GM21619 (cell line): ENCODE measurements around the gene SHF.

ENCODE experiments used
- ATAC-seq: cut with Tn5 transposase; IDR thresholded peaks from one replicate; pipeline ENCODE4 v1.9.1; 2021; ENCODE audit not compliant: unreplicated experiment

The SHF gene

DNA sequence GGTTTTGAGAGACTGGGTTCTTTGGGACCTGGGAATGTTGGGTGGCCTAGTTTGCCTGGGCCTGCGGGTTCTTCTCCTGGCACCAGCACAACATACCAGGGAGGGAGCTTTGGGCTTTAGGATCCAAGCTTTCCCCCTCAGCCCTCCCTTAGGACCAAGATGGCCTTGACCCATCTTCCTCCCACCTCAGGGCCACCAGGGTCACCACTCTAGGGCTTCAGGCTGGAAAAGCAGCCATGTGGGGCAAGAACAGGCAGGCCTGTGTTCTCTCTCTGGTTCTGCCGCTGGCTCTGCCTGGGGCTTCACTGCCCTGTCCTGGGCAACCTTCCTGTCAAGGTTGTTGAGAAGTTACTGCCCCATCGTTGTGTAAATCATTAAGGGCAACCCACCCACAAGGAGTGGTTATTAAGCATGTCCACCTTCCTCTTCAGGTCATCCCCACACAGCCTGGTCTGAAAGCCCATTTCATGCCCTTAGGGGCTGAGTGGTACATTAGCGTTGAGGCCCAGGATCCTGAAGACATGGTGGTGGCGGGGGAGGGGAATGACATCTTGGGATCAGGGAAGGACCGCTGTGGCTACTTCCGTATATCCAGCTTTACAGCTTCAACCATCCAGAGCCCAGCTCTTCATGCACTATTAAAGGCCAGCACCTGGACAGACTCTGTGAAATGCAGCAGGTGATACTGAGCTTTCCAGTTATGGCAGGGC is 57.3 kb downstream of the SHF start:
- ATAC-seq = no peak

DNA sequence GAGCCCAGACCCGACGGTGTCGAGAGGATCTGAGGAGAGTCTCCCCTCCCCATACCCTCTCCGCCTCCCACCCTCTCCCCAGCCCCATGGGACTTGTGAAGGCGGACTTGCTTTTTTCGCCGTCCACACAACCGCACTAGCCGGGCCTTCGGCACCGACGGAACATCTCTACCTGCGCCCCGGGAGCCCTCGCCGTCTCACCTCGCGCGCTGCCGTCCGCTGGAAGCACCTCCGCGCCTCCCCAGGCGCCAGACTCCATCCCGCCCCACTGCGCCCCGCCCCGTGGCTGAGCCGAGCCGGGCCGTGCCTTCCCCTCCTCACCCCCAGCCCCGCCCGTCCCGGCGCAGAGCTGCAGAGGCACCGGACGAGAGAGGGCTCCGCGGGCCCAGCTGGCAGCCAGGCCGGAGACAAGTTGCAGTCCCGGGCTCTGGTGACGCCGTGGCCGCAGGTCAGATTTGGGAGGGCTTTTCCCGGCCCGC is 58.1 kb downstream of the SHF start, which contains the start of the genes DUOX1 and DUOXA1:
Gene DUOX1, plus strand, starts transcription at position 344 of the 479 bp plus-strand sequence. CDS start 1,973 bp downstream, outside the sequence.
Gene DUOXA1, minus strand, starts transcription at position 229 of the 479 bp plus-strand sequence. CDS start 6,865 bp downstream, outside the sequence.
- ATAC-seq = no peak

DNA sequence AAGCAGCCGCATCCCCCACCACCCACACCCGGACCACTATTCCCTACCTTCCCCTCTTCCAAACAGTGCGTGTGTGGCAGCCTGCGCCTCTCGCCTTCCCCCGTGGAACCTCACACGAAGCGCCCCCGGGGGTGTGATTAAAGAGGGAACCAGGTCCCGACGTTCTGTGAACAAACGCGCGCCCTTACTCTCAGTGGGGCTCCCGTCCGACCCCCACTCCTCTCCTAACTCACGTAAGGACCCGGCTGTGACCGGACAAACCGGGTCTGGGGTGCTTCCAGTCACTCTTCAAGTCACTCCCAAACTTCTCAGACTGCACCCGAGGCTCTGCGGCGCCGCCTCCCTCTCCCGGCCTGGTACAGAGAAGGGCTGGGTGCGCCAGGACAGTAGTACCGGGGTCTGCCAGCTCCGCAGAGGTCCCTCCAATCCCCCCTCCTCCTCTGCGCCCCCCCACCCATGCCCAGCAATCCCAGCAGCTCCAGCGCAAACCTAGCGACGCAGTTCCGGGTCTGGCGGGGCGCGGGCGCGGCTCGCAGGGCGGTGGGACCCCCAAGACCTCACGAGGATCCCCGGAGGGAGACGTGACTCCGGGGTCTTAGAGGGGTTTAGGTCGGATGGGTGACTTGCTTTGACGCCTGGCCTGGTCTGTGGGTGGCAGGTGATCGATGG is 58.7 kb downstream of the SHF start:
- ATAC-seq = no peak

DNA sequence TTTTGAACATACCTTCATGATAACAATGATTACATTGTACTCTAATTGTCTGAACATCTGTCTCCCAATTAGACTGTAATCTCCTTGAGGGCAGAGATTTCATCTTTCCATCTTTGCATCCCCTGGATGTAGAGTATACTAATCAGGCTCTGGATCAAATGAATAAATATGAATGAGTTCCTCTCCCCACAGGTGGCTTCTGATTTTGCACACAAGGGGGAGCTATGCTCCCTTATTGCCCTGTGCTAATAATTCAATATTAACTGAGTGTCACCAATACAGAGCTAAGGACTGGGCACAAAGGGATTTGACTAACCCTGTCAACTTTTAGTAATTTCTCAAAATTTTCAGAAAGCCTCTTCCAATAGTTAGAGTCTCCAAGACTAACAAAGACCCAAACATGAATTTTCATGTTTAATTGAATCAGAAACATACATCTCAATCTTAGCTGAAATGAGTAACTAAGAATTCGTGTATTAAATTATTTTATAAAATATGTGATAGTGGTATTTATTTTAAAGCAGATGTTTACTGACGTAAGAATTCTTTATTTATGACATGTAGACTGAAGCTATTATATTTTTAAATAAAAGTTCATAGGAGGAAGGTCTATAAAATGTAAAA is 61.1 kb downstream of the SHF start:
- ATAC-seq = no peak

DNA sequence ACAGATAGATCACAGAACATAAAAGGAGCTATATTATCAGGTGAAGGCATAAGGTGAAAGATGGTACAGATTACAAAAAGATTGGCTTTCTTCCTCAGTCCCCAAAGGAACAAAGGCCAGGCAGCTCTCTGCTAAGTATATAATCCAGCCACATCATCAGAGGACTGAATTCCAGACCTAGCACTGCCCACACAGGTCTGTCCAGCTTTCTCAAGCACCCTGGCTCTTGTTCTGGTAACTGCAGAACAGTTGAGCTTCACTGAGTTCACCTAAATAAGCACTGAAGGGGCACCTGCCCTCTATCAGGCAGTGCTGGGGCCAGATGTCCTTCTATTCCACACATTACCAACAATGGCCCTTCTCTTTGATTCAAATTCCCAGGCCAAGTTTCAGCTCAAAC is 64.4 kb downstream of the SHF start:
- ATAC-seq = no peak

DNA sequence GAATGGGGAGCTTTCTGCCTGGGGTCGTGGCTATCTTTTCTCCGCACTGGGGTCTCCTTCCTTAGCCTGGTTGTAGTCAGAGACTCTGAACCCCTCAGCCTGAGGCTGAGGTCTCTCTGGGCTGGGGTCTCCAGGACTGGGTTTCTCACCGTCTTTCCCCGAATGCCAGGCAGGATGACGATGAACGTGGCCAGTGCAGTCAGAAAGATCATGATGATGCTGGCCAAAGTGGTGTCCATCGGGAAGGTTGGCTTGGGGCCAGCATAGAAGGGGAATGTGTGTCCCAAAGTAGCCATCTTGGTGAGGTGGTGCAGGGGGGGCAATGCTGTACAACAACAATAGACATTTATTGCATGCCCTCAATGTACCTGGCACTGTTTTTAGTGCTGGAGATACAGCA is 65.0 kb downstream of the SHF start:
- no peak for ATAC-seq

DNA sequence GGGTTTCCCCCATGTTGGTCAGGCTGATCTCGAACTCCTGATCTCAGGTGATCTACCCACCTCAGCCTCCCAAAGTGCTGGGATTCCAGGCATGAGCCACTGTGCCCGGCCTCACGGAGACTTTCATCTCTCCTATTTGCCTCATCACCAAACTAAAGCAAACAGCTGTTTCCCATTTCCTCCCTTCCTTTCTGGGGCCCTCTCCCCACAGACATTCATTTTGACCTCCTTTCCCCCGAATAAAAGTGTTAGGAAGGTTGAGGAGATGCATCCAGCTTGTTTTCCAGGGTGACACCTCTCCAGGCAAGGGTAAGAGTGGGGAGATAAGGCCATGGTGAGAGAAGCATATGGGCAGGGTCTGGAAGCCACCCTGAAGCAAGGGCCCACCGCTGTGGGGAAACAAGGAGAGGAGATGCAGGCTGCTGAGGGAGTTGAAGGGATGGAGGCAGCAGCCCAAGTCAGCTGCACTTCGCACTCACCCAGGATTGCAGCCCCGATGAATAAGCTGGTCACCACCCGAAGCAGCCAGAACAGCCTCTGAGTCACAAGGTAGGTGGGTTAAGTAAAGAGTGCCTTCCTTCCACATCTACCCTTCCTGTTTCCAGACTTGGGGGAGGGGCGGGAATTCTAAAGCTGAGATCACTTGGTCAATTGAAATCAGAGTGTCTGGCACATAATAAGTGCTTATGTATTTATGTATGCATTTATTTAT is 65.9 kb downstream of the SHF start:
- ATAC-seq = no peak

DNA sequence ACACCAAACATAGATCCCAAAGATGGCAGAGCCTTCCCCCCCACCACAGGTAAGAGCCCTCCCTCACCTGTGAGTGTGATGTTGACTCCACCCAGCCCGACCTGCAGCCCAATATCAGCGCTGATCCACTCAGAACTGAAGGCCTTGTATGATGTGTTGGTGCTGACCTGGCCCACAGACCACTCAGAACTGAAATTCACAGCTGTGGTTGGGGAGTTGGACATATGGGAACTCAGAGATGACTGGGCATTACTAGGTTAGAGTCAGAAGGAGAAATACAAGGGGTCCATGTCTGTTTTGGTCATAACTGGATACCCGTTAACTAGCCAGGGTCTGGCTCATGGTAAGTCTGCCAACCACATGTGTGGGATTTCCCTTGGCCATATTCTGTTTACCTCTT is 66.7 kb downstream of the SHF start:
- ATAC-seq = no peak

DNA sequence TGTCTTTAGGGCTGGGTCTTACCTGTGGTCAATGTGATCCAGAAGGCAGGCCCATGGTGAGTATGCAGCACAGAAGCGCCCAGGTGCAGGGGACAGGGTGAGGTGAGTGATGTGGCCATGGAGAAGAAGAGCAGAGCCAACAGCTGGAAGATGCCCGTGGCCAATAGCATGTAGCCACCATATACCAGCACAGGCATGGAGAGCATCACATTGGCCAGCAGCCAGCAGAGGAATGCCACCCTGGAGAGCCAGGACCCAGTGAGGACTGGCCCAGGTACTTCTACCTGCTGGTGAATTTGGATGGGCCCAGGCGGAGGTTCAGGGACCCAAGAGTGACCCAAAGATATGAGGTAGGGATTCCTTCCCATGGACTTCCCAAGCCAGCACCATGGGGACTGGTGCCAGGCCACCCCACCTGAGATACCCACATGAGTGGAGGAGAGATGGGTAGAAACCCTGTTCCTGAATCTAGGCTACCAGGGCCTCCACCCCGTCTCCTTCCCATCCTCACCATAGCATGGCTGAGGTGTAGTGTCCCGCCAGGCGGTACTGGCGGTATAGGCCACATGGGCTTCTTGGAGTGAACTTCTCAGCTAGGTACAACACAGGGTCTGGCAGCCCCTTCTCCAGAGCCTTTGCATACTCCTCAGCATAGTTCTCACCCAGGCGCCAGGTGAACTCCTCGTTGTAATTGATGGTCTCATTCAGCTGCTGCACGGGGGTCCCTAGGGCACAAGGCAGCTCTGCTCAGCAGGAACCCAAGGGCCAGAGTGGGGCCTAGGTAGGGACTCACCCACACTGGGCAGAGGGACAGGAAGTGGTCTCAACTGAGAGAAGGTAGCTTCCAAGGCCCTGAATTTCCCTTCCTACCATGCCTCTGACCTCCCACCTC is 67.4 kb downstream of the SHF start:
- no peak for ATAC-seq

DNA sequence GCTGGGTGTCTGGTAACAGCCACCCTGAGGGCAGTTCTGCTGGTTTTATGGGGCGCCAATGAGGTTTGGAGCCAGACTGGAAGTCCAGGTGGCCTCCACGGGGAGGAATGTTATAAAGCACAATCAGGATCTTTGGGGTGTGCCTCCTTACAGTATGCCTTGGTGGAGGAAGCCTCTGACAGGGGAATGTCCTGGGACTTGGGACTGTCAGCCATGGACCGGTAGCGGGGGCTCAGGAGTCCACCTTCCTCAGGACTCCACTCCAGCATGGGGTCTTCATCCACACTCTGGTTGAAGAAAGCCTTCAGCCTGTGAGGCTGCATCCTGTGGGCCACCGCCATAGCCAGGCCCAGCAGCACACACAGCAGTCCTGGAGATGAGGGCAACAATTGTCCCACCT is 68.8 kb downstream of the SHF start:
- ATAC-seq = no peak

DNA sequence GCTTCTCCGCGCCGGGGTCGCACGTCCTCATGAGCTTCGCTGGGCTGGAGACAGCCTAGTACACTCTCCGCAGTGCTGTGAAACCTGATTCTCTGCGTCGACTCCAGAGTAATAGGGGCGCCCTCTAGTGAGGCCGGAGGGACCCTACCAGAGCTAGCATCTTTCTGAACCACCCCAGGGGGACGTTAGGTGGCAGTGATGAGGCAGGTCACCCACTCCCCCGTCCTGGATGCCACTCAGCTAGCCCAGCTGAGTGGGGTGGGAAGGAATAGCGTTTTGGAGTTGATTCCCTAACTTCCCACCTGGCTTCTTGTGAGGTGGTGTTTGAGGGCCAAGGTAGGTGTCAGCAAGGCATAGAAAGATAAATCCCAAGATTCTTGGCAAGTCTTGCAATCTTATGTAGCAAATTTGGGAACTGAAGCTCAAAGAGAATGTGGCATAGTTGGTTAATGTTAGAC is 69.6 kb downstream of the SHF start:
- ATAC-seq = peak; percentile 86

DNA sequence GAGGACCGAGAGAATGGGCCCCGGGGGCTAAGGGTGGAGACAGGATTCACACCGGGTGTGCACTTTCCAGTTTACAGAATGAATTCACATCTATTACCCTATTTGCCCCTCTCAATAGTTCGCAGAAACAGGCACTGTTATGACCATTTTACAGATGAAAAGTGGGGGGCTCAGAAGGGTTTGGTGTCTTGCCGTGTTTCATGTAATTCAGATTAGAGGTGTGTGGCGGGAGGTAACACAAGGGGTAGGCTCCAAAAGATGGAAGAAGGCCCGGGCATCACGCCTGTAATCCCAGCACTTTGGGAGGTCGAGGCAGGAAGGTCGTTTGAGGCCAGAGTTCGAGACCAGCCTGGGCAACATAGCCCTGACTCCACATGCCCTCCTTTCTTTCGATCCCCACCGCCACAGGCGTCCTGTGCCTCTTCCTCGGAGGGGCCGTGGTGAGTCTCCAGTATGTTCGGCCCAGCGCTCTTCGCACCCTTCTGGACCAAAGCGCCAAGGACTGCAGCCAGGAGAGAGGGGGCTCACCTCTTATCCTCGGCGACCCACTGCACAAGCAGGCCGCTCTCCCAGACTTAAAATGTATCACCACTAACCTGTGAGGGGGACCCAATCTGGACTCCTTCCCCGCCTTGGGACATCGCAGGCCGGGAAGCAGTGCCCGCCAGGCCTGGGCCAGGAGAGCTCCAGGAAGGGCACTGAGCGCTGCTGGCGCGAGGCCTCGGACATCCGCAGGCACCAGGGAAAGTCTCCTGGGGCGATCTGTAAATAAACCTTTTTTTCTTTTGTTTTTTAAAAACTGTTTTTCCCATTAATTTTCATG is 70.2 kb downstream of the SHF start:
- ATAC-seq = no peak
